Ovary (tissue), 9 donors: ENCODE data around the gene CNTNAP1. TPM values are rescaled to one million over a fixed set of nuclear protein-coding genes. Genes with fewer than 3 reads are reported as not detected.
"Not testable (repeated sequence)": the region's sequence is repeated elsewhere in the genome, so short reads cannot be mapped to it uniquely, and the experiment has no call there.

Experiments
- DNase-seq, 5 donors: peaks; one replicate each; pipeline ENCODE4 v3.0.0-alpha.2; 2019 to 2020
- H3K27ac ChIP-seq, 2 donors: fragments of 200-600 bp; one replicate each; pipeline versions ENCODE4 v1.5.1 to v1.8.0; 2019 to 2022
- H3K27me3 ChIP-seq: fragments of 200-600 bp; one replicate; pipeline ENCODE4 v1.8.0; 2022
- H3K36me3 ChIP-seq: fragments of 200-600 bp; sonication (generic); one replicate; pipeline ENCODE4 v1.5.1; 2019
- H3K4me1 ChIP-seq: one replicate; pipeline ENCODE4 v1.8.1; 2013; ENCODE audit warnings: mild to moderate bottlenecking, moderate library complexity; ENCODE audit not compliant: insufficient read depth
- H3K4me3 ChIP-seq: fragments of 200-600 bp; sonication (generic); one replicate; pipeline ENCODE4 v1.5.1; 2017
- H3K9me3 ChIP-seq, 2 donors: fragments of 200-600 bp in 1 of 2; sonication (generic) in 1 of 2; one replicate each; pipeline versions ENCODE4 v1.5.1 to v1.8.1; 2013 to 2019; ENCODE audit warnings: mild to moderate bottlenecking in 1 of 2, moderate library complexity in 1 of 2
- CTCF ChIP-seq, 3 donors: fragments of 450-650 bp in 2 of 3; fragments of 200-600 bp in 1 of 3; IDR thresholded peaks; one replicate each; pipeline versions ENCODE4 v1.5.1 to v1.8.0; 2016 to 2022; ENCODE audit warnings: antibody characterized with exemption in 3 of 3, mild to moderate bottlenecking in 1 of 3
- EP300 ChIP-seq: sonication (generic); formaldehyde crosslinking; IDR thresholded peaks from one replicate; pipeline ENCODE4 v1.6.1; 2017; ENCODE audit warnings: antibody characterized with exemption
- POLR2A ChIP-seq: fragments of 450-650 bp; IDR thresholded peaks from one replicate; pipeline ENCODE4 v1.6.1; 2017; ENCODE audit warnings: antibody characterized with exemption, mild to moderate bottlenecking, moderate library complexity
- WGBS, 3 donors: extraction: QIAGEN DNeasy Blood & Tissue Kit in 1 of 3; methylation state at CpG; one replicate each; pipeline versions ENCODE4 v1.1.5 to v1.1.7; 2013 to 2017; 5-methylcytosine and 5-hydroxymethylcytosine counted together
- intact Hi-C, 4 donors: fragments of 100-400 bp; cut with DNase I; formaldehyde crosslinking; loops; one replicate each; pipeline versions ENCODE4 v1.11.0 to v1.15.1; 2022 to 2023
- polyA plus RNA-seq, 2 donors: library from polyadenylated mRNA; stranded (reverse); fragments of 200-250 nt in 1 of 2; fragments of 350-450 nt in 1 of 2; fragmentation: Illumina TruSeq in 1 of 2; extraction: RNeasy Lipid Tissue Mini Kit (QIAGEN cat#74804) in 1 of 2; gene quantifications; one replicate each; pipeline ENCODE4 v1.2.3, GENCODE V29; 2013 to 2014
- total RNA-seq, 7 donors: library from RNA; depleted of rRNA in 2 of 7; stranded (reverse); fragments of >200 nt in 2 of 7; fragmentation: NEBNext Ultra II Directional in 3 of 7; extraction: Animal tissue kit (Norgen Biotek cat#: 25700) in 3 of 7; gene quantifications; one replicate each; pipeline versions ENCODE4 v1.1.0 to v1.2.4, GENCODE V29; 2016 to 2023
- donor health status: DM: no; HTN: no; CAD: no; lungs with moderate emphysema.
- donor health status: DM: no; HTN: no; CAD: no.
- donor health status: Bipolar disorder and iron deficiency.
- donor health status: DM: yes; HTN: yes; CAD: no.
- donor health status: DM: no; HTN: no; CAD: no.
- donor health status: DM: yes; HTN: yes; CAD: no.

CNTNAP1 gene
- total and polyA plus RNA-seq, 9 donors: 3.7 to 41.4 (median 13.5) TPM

GRCh38 chr17:42740699-42741098, 58.4 kb downstream of the CNTNAP1 start:
- Histone ChIP-seq H3K36me3 (no peaks in the 10 kb centered on the region), H3K4me3 (no peak overlapping the region), H3K27ac (no peak overlapping the region), H3K4me1 (peaks cover 5% of the 10 kb centered on the region), H3K27me3 (no peaks in the 10 kb centered on the region), H3K9me3 (no peaks in the 10 kb centered on the region)
- DNase-seq: no peak
- no peak for TF ChIP-seq EP300
- TF ChIP-seq POLR2A: no peak
- TF ChIP-seq CTCF (IDR thresholded peaks at IDR 0.05): no peak
- intact Hi-C loops: loop anchor here in 1 of 4 donors (10.0 kb wide), 1 partner anchor 56 kb away; the partner anchor contains the start of genes CCR10 and CNTNAP1
- WGBS, 3 donors: 85 to 88% (median 87%) methylated on average over 1 of the region's 1 CpG

- not testable (repeated sequence) for H3K27ac ChIP-seq, H3K4me3 ChIP-seq, H3K9me3 ChIP-seq, H3K4me1 ChIP-seq, H3K36me3 ChIP-seq, H3K27me3 ChIP-seq
- WGBS, 3 donors: 93 to 94% (median 94%) methylated on average over 11 of the region's 11 CpGs
- DNase-seq: peak in 1 of 5 donors; percentile 11
- intact Hi-C loops: loop anchor here in 1 of 4 donors (10.0 kb wide), 1 partner anchor 58 kb away; the partner anchor contains the start of genes CCR10 and CNTNAP1
These were observed 60.6 kb downstream of the CNTNAP1 start for GRCh38 chr17:42742916-42743315.

GRCh38 chr17:42743595-42744282, 61.4 kb downstream of the CNTNAP1 start:
- H3K27me3 ChIP-seq: no peaks in the 10 kb centered on the region
- no peaks in the 10 kb centered on the region for H3K9me3 ChIP-seq
- peaks cover 9% of the 10 kb centered on the region for H3K4me1 ChIP-seq
- H3K27ac ChIP-seq: peak overlapping the region in 1 of 2 donors; percentile 89
- H3K36me3 ChIP-seq: no peaks in the 10 kb centered on the region
- intact Hi-C loops: loop anchor here in 1 of 4 donors (10.0 kb wide), 1 partner anchor 59 kb away; the partner anchor contains the start of genes CCR10 and CNTNAP1
- 37 to 38% (median 37%) methylated on average over 10 of the region's 10 CpGs for WGBS, 3 donors
- H3K4me3 ChIP-seq: peak overlapping the region; percentile 94
- no peak for TF ChIP-seq POLR2A
- DNase-seq: peak in 1 of 5 donors; percentile 20

- Histone ChIP-seq H3K4me3 (peak overlapping the region; percentile 94), H3K4me1 (peaks cover 12% of the 10 kb centered on the region), H3K27me3 (no peaks in the 10 kb centered on the region), H3K9me3 (no peaks in the 10 kb centered on the region), H3K36me3 (no peaks in the 10 kb centered on the region), H3K27ac (peak overlapping the region; percentile 89 to 95)
- WGBS, 3 donors: 1% methylated on average over 27 to 32 of the region's 32 CpGs
- intact Hi-C loops: loop anchor here in 1 of 4 donors (10.0 kb wide), 1 partner anchor 60 kb away; the partner anchor contains the start of genes CCR10 and CNTNAP1
- peak in 4 of 5 donors; percentile 59 to 80 (median 68) for DNase-seq
- TF ChIP-seq EP300 (no peak), POLR2A (no peak)
These were observed 62.0 kb downstream of the CNTNAP1 start for GRCh38 chr17:42744283-42744805.

GRCh38 chr17:42744806-42745617, 62.7 kb downstream of the CNTNAP1 start, which contains the start of gene EZH1:
Gene EZH1, minus strand, starts transcription at chr17:42745040. Its CDS starts 16,099 bp downstream, at chr17:42728941.
- peak; percentile 90 to 95 (median 93) for DNase-seq
- WGBS, 3 donors: 4 to 6% (median 5%) methylated on average over 37 to 50 of the region's 50 CpGs
- Histone ChIP-seq H3K9me3 (no peaks in the 10 kb centered on the region), H3K4me1 (peaks cover 17% of the 10 kb centered on the region), H3K36me3 (no peaks in the 10 kb centered on the region), H3K4me3 (peak within 1 kb of the TSS; percentile 94), H3K27ac (peak within 1 kb of the TSS; percentile 89 to 95), H3K27me3 (no peaks in the 10 kb centered on the region)
- TF ChIP-seq CTCF (IDR thresholded peaks at IDR 0.05): peak in 1 of 3 donors; percentile 48
- TF ChIP-seq POLR2A: peak; percentile 63
- no peak for TF ChIP-seq EP300
- intact Hi-C loops: loop anchor here in 1 of 4 donors (10.0 kb wide), 1 partner anchor 60 kb away; the partner anchor contains the start of genes CCR10 and CNTNAP1
